K562 (cell line): ENCODE measurements around the gene OBSL1. TPM values are rescaled to one million over a fixed set of nuclear protein-coding genes. Genes with fewer than 3 reads are reported as not detected.

ENCODE experiments used
- ATAC-seq: fragments of 200-7000 bp; cut with Tn5 transposase; 3 replicates; pipeline ENCODE4 v1.9.1; 2020; ENCODE audit warnings: moderate library complexity
- BruUV-seq: library from RNA; stranded (reverse); fragments of 400-500 nt; replicated peaks from 2 replicates; lab custom pipeline; 2021; lab: Mats Ljungman, UMichigan
- CTCF ChIA-PET: fragments of 300-600 bp; formaldehyde crosslinking; extraction: SDS; loops from one replicate; lab custom pipeline; 2021; ENCODE audit warnings: low intra/inter-chr PET ratio; lab: Yijun Ruan, JAX
- POLR2A ChIA-PET: fragments of 300-600, 350-650 bp; sonication (Branson Sonifier 250); formaldehyde crosslinking; extraction: SDS; loops from one replicate; lab custom pipeline; 2021; ENCODE audit warnings: antibody characterized with exemption, inconsistent platforms; lab: Yijun Ruan, JAX
- DNase-seq, 4 experiments: peaks; one replicate each; pipeline versions ENCODE4 v3.0.0 to v3.0.0-alpha.2; 2011 to 2018; ENCODE audit warnings: low spot score in 3 of 4, mixed read lengths in 3 of 4; ENCODE audit errors: extremely low read depth in 1 of 4
- FAIRE-seq: peaks from 2 replicates; lab custom pipeline; 2011; peaks lifted over from hg19 to GRCh38; lab: Jason Lieb, UNC
- H2AFZ ChIP-seq: 2 replicates; pipeline ENCODE4 v1.6.0; 2011; ENCODE audit warnings: low read depth, low read length, control low read depth, inconsistent platforms
- H3K27ac ChIP-seq: fragments of 200-600 bp; 3 replicates; pipeline ENCODE4 v1.8.0; 2011; ENCODE audit warnings: low read depth, mild to moderate bottlenecking, control low read depth, inconsistent platforms, low read length, moderate library complexity, mixed read lengths; ENCODE audit errors: extremely low read depth
- H3K27me3 ChIP-seq, 2 experiments: fragments of 300-600 bp in 1 of 2; 2 replicates in 1 of 2; 3 replicates in 1 of 2; pipeline versions ENCODE4 v1.6.0 to v1.8.0; 2011; ENCODE audit warnings: inconsistent platforms in 2 of 2, low read length in 2 of 2, mild to moderate bottlenecking in 1 of 2, mixed read lengths in 1 of 2, moderate library complexity in 1 of 2; ENCODE audit not compliant: control insufficient read depth in 2 of 2, insufficient read depth in 2 of 2
- H3K36me3 ChIP-seq: fragments of 300-600 bp; 3 replicates; pipeline ENCODE4 v1.8.0; 2011; ENCODE audit warnings: mild to moderate bottlenecking, low read length, inconsistent platforms; ENCODE audit not compliant: control insufficient read depth, insufficient read depth
- H3K4me1 ChIP-seq, 2 experiments: fragments of 200-600 bp in 1 of 2; replicated peaks in 1 of 2; 2 replicates in 1 of 2; 3 replicates in 1 of 2; pipeline versions ENCODE4 v1.5.1 to v1.8.0; 2011; ENCODE audit warnings: inconsistent platforms in 2 of 2, low read length in 2 of 2, mild to moderate bottlenecking in 1 of 2, mixed read lengths in 1 of 2, moderate library complexity in 1 of 2; ENCODE audit not compliant: control insufficient read depth in 2 of 2, insufficient read depth in 2 of 2
- H3K4me2 ChIP-seq: 2 replicates; pipeline ENCODE4 v1.6.1; 2011; ENCODE audit warnings: low read length, control low read depth, inconsistent platforms, mixed read lengths; ENCODE audit not compliant: insufficient read depth
- H3K4me3 ChIP-seq: fragments of 200-600 bp; sonication (generic), shearing (Covaris generic); 2 replicates; pipeline ENCODE4 v1.5.1; 2016; ENCODE audit warnings: control low read depth, inconsistent platforms
- H3K79me2 ChIP-seq: fragments of 200-600 bp; 3 replicates; pipeline ENCODE4 v1.8.0; 2011; ENCODE audit warnings: low read length, inconsistent platforms; ENCODE audit not compliant: control insufficient read depth, insufficient read depth
- H3K9ac ChIP-seq, 2 experiments: 2 replicates each; pipeline versions ENCODE4 v1.6.0 to v1.6.1; 2011; ENCODE audit warnings: low read depth in 2 of 2, low read length in 2 of 2, control low read depth in 1 of 2, inconsistent platforms in 1 of 2, mild to moderate bottlenecking in 1 of 2, mixed read lengths in 1 of 2; ENCODE audit not compliant: insufficient read depth in 1 of 2
- H3K9me1 ChIP-seq: one replicate; pipeline ENCODE4 v1.6.0; 2011; ENCODE audit warnings: inconsistent platforms, mild to moderate bottlenecking, low read length, moderate library complexity; ENCODE audit not compliant: control insufficient read depth, insufficient read depth
- H3K9me3 ChIP-seq: replicated peaks from 2 replicates; pipeline ENCODE4 v1.5.1; 2011; ENCODE audit warnings: low read depth, low read length, inconsistent platforms; ENCODE audit not compliant: control insufficient read depth, insufficient read depth
- H4K20me1 ChIP-seq: replicated peaks from 2 replicates; pipeline ENCODE4 v1.6.1; 2011; ENCODE audit warnings: low read length, inconsistent platforms, mixed read lengths; ENCODE audit not compliant: control insufficient read depth, insufficient read depth
- CBFA2T3 ChIP-seq: fragments of 450-650 bp; IDR thresholded peaks from 2 replicates; pipeline ENCODE4 v1.6.1; 2017
- CTCFL ChIP-seq: IDR thresholded peaks from 2 replicates; pipeline ENCODE4 v1.6.1; 2011; ENCODE audit warnings: borderline replicate concordance, low read depth, mild to moderate bottlenecking, moderate library complexity, low read length; ENCODE audit not compliant: insufficient read depth, poor library complexity, severe bottlenecking
- EP300 ChIP-seq: IDR thresholded peaks from 2 replicates; pipeline ENCODE4 v1.6.1; 2012; ENCODE audit warnings: low read length, improper control_type of control experiment
- ILF3 ChIP-seq: fragments of 450-650 bp; IDR thresholded peaks from 2 replicates; pipeline ENCODE4 v1.6.1; 2018; ENCODE audit warnings: antibody characterized with exemption, mild to moderate bottlenecking, moderate library complexity, borderline replicate concordance
- OTX1 ChIP-seq: fragments of 450-650 bp; formaldehyde crosslinking; IDR thresholded peaks from 2 replicates; pipeline ENCODE4 v1.4.0; 2022; ENCODE audit warnings: mild to moderate bottlenecking
- SIN3A ChIP-seq, 2 experiments: fragments of 150-350 bp in 1 of 2; IDR thresholded peaks; 2 replicates each; pipeline ENCODE4 v1.6.1; 2011 to 2016; ENCODE audit warnings: borderline replicate concordance in 2 of 2, low read depth in 2 of 2, low read length in 2 of 2, mild to moderate bottlenecking in 2 of 2, moderate library complexity in 2 of 2; ENCODE audit not compliant: control insufficient read depth in 1 of 2
- TCF3 ChIP-seq: sonication (generic); formaldehyde crosslinking; IDR thresholded peaks from 2 replicates; pipeline ENCODE4 v1.4.0; 2020; ENCODE audit warnings: mild to moderate bottlenecking, missing genetic modification reagents
- VEZF1 ChIP-seq: fragments of 200-800 bp; sonication (Bioruptor generic); IDR thresholded peaks from 2 replicates; pipeline ENCODE4 v1.6.1; 2017; ENCODE audit warnings: missing genetic modification characterization, missing compliant biosample characterization
- ZNF354B ChIP-seq: fragments of 250-450 bp; sonication (Bioruptor Pico); IDR thresholded peaks from 2 replicates; pipeline ENCODE4 v1.4.0; 2020
- ZNF589 ChIP-seq: fragments of 200-800 bp; sonication (Bioruptor generic); IDR thresholded peaks from 2 replicates; pipeline ENCODE4 v1.6.1; 2016; ENCODE audit warnings: low read depth, missing genetic modification characterization, missing compliant biosample characterization
- WGBS: fragments of 100-300 bp; shearing (Covaris generic); methylation state at CpG from one replicate; pipeline ENCODE4 v1.1.6; 2016; ENCODE audit warnings: low coverage, mixed read lengths; ENCODE audit not compliant: insufficient coverage; ENCODE audit errors: missing lambda C conversion rate; 5-methylcytosine and 5-hydroxymethylcytosine counted together
- in situ Hi-C: fragments of 300-500 bp; cut with MboI; formaldehyde crosslinking; loops from 4 replicates; pipeline ENCODE4 v1.15.0; 2018; ENCODE audit warnings: inconsistent platforms, mixed read lengths
- intact Hi-C: fragments of 100-400 bp; cut with micrococcal nuclease; formaldehyde crosslinking; loops from 2 replicates; pipeline ENCODE4 v1.14.2; 2022
- polyA plus RNA-seq, 8 experiments: library from polyadenylated mRNA; depleted of rRNA in 4 of 8; stranded (reverse) in 5 of 8; unstranded in 3 of 8; fragments of >200 nt; fragmentation: Nextera tagmentation in 2 of 8; fragmentation: Illumina TruSeq in 1 of 8; extraction: Ambion mirVana in 2 of 8; extraction: Trizol in 1 of 8; gene quantifications; 2 replicates each; pipeline versions ENCODE4 v1.2.1 to v1.2.3, GENCODE V29; 2011 to 2014; ENCODE audit warnings: inconsistent platforms in 1 of 8, missing spikeins in 1 of 8
- total RNA-seq, 7 experiments: library from RNA; depleted of rRNA in 6 of 7; stranded (reverse); fragments of >200 nt in 6 of 7; fragmentation: Illumina TruSeq in 2 of 7; extraction: Trizol in 2 of 7; gene quantifications; 2 replicates each; pipeline versions ENCODE4 v1.2.1 to v1.2.3, GENCODE V29; 2011 to 2021; ENCODE audit warnings: low replicate concordance in 1 of 7
- TF ChIP-seq, protein P1 (sequence below), 3 experiments: IDR thresholded peaks in 2 of 3; conservative IDR thresholded peaks in 1 of 3; 2 replicates each; pipeline ENCODE4 v1.5.1; 2011 to 2012; ENCODE audit warnings: low read length in 3 of 3, mild to moderate bottlenecking in 3 of 3, control low read depth in 2 of 3, improper control_type of control experiment in 1 of 3, inconsistent platforms in 1 of 3, low read depth in 1 of 3, mixed read lengths in 1 of 3, moderate library complexity in 1 of 3; ENCODE audit not compliant: insufficient read depth in 2 of 3
- TF ChIP-seq, protein P2 (sequence below), 3 experiments: fragments of 200-800 bp in 1 of 3; sonication (Bioruptor generic) in 1 of 3; sonication (generic) in 1 of 3; formaldehyde crosslinking in 1 of 3; IDR thresholded peaks; 2 replicates each; pipeline versions ENCODE4 v1.6.1 to v1.8.0; 2016 to 2022; ENCODE audit warnings: mild to moderate bottlenecking in 2 of 3, missing compliant biosample characterization in 2 of 3, missing genetic modification characterization in 2 of 3, missing genetic modification reagents in 1 of 3

Gene OBSL1
- total and polyA plus RNA-seq, 9 of the 15 experiments (the other 6 are each of a cell fraction or from before 2014, with no cell fraction given) = 1.2 to 26.6 (median 8.6) TPM

DNA sequence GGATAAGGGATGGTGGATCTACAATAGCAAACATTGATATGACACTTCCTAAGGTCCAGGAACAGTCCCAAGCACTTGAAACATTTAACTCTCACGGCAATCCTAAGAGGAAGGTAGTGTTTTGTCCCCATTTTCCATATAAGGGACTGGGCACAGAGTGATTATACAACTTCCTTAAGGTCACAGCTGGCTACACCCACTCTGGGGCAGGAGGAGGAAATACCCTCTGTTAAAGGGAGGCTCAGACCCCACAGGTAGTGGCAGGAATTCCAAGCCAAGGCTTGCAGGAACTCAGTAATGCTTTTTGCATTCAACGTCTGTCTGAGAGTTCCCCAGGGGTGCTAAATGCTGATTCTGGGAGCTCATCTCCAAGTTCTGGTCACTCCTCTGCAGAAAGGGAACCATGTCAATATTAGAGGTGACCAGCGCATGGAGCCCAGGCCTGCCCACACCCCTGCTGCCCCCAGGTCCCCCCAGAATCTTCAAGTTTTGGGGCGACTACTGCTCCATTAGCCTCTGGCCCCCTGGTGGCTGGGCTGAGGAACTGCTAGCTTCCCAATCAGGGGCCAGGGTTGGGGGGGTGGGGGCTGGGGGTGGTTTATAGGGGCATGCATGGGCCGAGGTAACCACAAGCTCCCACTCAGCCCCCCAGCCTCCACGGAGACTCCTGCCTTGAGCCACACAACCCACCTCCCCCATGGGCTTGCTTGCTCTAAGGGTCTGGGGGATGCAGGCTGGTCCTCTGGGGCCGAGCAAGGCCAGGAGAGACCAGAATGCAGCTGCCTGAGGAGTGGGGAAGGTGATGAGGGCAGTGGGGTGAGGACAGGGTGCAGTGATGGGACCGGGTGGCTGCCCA is 11.1 kb downstream of the OBSL1 start:
- peak overlapping the region; percentile 66 for H2AFZ ChIP-seq
- ATAC-seq (peak; percentile 72), DNase-seq (peak in 3 of 4 experiments; percentile 63 to 69 (median 64)), FAIRE-seq (no peak)
- H3K4me2 ChIP-seq = no peak overlapping the region
- no peaks in the 10 kb centered on the region for H3K9me3 ChIP-seq
- H3K27ac ChIP-seq = no peak overlapping the region
- no peaks in the 10 kb centered on the region for H3K79me2 ChIP-seq
- no peak overlapping the region for H3K4me3 ChIP-seq
- 26% methylated on average over 4 of the region's 8 CpGs for WGBS
- H3K36me3 ChIP-seq = no peaks in the 10 kb centered on the region
- BruUV-seq = no TSS peak
- H4K20me1 ChIP-seq = no peaks in the 10 kb centered on the region
- ChIA-PET CTCF (no interaction called here), POLR2A (interaction anchor here (0.8 to 3.6 kb wide), 3 partner anchors 8 to 12 kb away, joined by 3 to 16 read pairs (median 5); partner anchors contain the start of gene OBSL1)
- H3K9me1 ChIP-seq = no peaks in the 10 kb centered on the region
- no peak overlapping the region for H3K9ac ChIP-seq
- peaks cover 2 to 44% of the 10 kb centered on the region in 2 experiments; a peak in 2 of 5 replicates for H3K4me1 ChIP-seq
- in situ Hi-C loops (no loop called here), intact Hi-C loops (loop anchor here (5.0 kb wide), 1 partner anchor 37 kb away; the partner anchor contains the start of gene STK11IP)
- TF ChIP-seq EP300 (no peak), CTCFL (peak; percentile 17), CBFA2T3 (no peak), ILF3 (no peak), ZNF354B (CRISPR knock-in tag) (no peak), VEZF1 (CRISPR knock-in tag) (peak; percentile 50), ZNF589 (no peak), TCF3 (CRISPR knock-in tag) (no peak), OTX1 (CRISPR knock-in tag) (no peak), SIN3A (IDR thresholded peaks at IDR 0.05; ENCODE audit: borderline replicate concordance in 2 of 2, control insufficient read depth in 1 of 2, low read depth in 2 of 2, low read length in 2 of 2) (no peak)
- TF ChIP-seq, protein P1, sequence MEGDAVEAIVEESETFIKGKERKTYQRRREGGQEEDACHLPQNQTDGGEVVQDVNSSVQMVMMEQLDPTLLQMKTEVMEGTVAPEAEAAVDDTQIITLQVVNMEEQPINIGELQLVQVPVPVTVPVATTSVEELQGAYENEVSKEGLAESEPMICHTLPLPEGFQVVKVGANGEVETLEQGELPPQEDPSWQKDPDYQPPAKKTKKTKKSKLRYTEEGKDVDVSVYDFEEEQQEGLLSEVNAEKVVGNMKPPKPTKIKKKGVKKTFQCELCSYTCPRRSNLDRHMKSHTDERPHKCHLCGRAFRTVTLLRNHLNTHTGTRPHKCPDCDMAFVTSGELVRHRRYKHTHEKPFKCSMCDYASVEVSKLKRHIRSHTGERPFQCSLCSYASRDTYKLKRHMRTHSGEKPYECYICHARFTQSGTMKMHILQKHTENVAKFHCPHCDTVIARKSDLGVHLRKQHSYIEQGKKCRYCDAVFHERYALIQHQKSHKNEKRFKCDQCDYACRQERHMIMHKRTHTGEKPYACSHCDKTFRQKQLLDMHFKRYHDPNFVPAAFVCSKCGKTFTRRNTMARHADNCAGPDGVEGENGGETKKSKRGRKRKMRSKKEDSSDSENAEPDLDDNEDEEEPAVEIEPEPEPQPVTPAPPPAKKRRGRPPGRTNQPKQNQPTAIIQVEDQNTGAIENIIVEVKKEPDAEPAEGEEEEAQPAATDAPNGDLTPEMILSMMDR (IDR thresholded peaks at IDR 0.05 in 2 of 3, conservative IDR thresholded peaks at IDR 0.05 in 1 of 3; ENCODE audit: insufficient read depth in 2 of 3, low read depth in 1 of 3, low read length in 3 of 3) = peak; percentile 39 to 55 (median 51); a peak in 5 of 6 replicates
- TF ChIP-seq, protein P2, sequence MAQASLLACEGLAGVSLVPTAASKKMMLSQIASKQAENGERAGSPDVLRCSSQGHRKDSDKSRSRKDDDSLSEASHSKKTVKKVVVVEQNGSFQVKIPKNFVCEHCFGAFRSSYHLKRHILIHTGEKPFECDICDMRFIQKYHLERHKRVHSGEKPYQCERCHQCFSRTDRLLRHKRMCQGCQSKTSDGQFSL (CRISPR knock-in tag; IDR thresholded peaks at IDR 0.05) = no peak; the same call in 1 of the 2 replicates
- TF ChIP-seq, protein P2 (tag; IDR thresholded peaks at IDR 0.05) = 0 out of 4 replicates have a peak, but pooled peaks of 1 of the 2 experiments have one; percentile 46
- H3K27me3 ChIP-seq = peaks cover 0 to 8% of the 10 kb centered on the region in 2 experiments; a peak in 3 of 5 replicates
